Liver (tissue), 5 donors: ENCODE data around the gene C4A. TPM values are rescaled to one million over a fixed set of nuclear protein-coding genes. Genes with fewer than 3 reads are reported as not detected.

ENCODE experiments used
- polyA plus RNA-seq, 2 donors: library from polyadenylated mRNA; stranded (reverse) in 1 of 2; unstranded in 1 of 2; fragments of 200-250 nt in 1 of 2; fragments of >200 nt in 1 of 2; fragmentation: Nextera tagmentation in 1 of 2; extraction: Ambion mirVana in 1 of 2; gene quantifications; one replicate each; pipeline versions ENCODE4 v1.2.1 to v1.2.3, GENCODE V29; 2013 to 2015
- small RNA-seq: library from RNA; depleted of rRNA; stranded (forward); fragments of <200 nt; gene quantifications from one replicate; pipeline ENCODE3, GENCODE V24; 2014
- total RNA-seq, 2 donors: library from RNA; depleted of rRNA; stranded (reverse); fragments of >200 nt; gene quantifications; one replicate each; pipeline ENCODE4 v1.2.3, GENCODE V29; 2014
- donor health status: healthy.
- donor health status: healthy.
- donor health status: healthy.

The C4A gene
- total and polyA plus RNA-seq, 4 donors = 410 to 2,903 (median 1,534) TPM

Small RNA genes lying within 50 kb of the gene (small RNA-seq; reads per million reads assigned to genes)
- not detected for gene AL645922.1

Other genes starting within 250 kb of the C4A start
Only the 30 nearest of the 32 such genes appear.
- 1 to 10 TPM in 1 of 2 donors, under 1 TPM in 1; 0.59 to 2.6 TPM for gene SAPCD1, start 219.4 kb upstream of the C4A start, total RNA-seq
- gene SAPCD1, start 219.4 kb upstream of the C4A start, polyA plus RNA-seq = under 1 TPM in 1 of 2 donors, not detected in 1; 0.68 TPM
- 1 to 10 TPM in 1 of 2 donors, under 1 TPM in 1; 0.17 to 2.0 TPM for gene VWA7, start 204.7 kb upstream of the C4A start, total RNA-seq
- gene VWA7, start 204.7 kb upstream of the C4A start, polyA plus RNA-seq = 1 to 10 TPM in 1 of 2 donors, under 1 TPM in 1; 0.81 to 1.0 TPM
- 10 to 100 TPM; 32.4 to 44.7 TPM for gene VARS1, start 186.3 kb upstream of the C4A start, total RNA-seq
- 10 to 100 TPM; 17.9 to 32.5 TPM for gene VARS1, start 186.3 kb upstream of the C4A start, polyA plus RNA-seq
- gene LSM2, start 175.1 kb upstream of the C4A start, total RNA-seq = 10 to 100 TPM in 1 of 2 donors, 1 to 10 TPM in 1; 7.3 to 18.7 TPM
- gene LSM2, start 175.1 kb upstream of the C4A start, polyA plus RNA-seq = 10 to 100 TPM; 14.5 to 16.4 TPM
- under 1 TPM; 0.67 to 0.79 TPM for gene HSPA1L, start 166.8 kb upstream of the C4A start, total RNA-seq
- under 1 TPM; 0.27 to 0.28 TPM for gene HSPA1L, start 166.8 kb upstream of the C4A start, polyA plus RNA-seq
- gene HSPA1A, start 166.5 kb upstream of the C4A start, total RNA-seq = 100 to 1,000 TPM in 1 of 2 donors, 10 to 100 TPM in 1; 98.5 to 120 TPM
- 10 to 100 TPM; 28.8 to 56.6 TPM for gene HSPA1A, start 166.5 kb upstream of the C4A start, polyA plus RNA-seq
- gene HSPA1B, start 154.3 kb upstream of the C4A start, total RNA-seq = 100 to 1,000 TPM in 1 of 2 donors, 10 to 100 TPM in 1; 57.2 to 165 TPM
- gene HSPA1B, start 154.3 kb upstream of the C4A start, polyA plus RNA-seq = 10 to 100 TPM in 1 of 2 donors, 1 to 10 TPM in 1; 9.5 to 30.6 TPM
- gene NEU1, start 119.2 kb upstream of the C4A start, total RNA-seq = 10 to 100 TPM; 34.4 to 42.4 TPM
- gene NEU1, start 119.2 kb upstream of the C4A start, polyA plus RNA-seq = 10 to 100 TPM; 27.6 to 35.1 TPM
- gene SLC44A4, start 103.1 kb upstream of the C4A start, total RNA-seq = 1 to 10 TPM in 1 of 2 donors, under 1 TPM in 1; 0.17 to 2.4 TPM
- under 1 TPM in 1 of 2 donors, not detected in 1; 0.13 TPM for gene SLC44A4, start 103.1 kb upstream of the C4A start, polyA plus RNA-seq
- gene EHMT2, start 84.4 kb upstream of the C4A start, total RNA-seq = 10 to 100 TPM; 10.7 to 21.4 TPM
- 10 to 100 TPM in 1 of 2 donors, 1 to 10 TPM in 1; 7.9 to 10.5 TPM for gene EHMT2, start 84.4 kb upstream of the C4A start, polyA plus RNA-seq
- 1 to 10 TPM in 1 of 2 donors, under 1 TPM in 1; 0.25 to 2.3 TPM for gene ZBTB12, start 80.0 kb upstream of the C4A start, total RNA-seq
- gene ZBTB12, start 80.0 kb upstream of the C4A start, polyA plus RNA-seq = under 1 TPM in 1 of 2 donors, not detected in 1; 0.83 TPM
- gene C2, start 54.3 kb upstream of the C4A start, total RNA-seq = 100 to 1,000 TPM; 212 to 354 TPM
- 100 to 1,000 TPM; 441 to 522 TPM for gene C2, start 54.3 kb upstream of the C4A start, polyA plus RNA-seq
- 1,000 to 10,000 TPM; 2,016 to 3,272 TPM for gene CFB, start 36.0 kb upstream of the C4A start, total RNA-seq
- 1,000 to 10,000 TPM; 3,136 to 3,144 TPM for gene CFB, start 36.0 kb upstream of the C4A start, polyA plus RNA-seq
- gene NELFE, start 23.1 kb upstream of the C4A start, total RNA-seq = 10 to 100 TPM; 11.1 to 21.8 TPM
- gene NELFE, start 23.1 kb upstream of the C4A start, polyA plus RNA-seq = 10 to 100 TPM; 11.9 to 14.2 TPM
- 10 to 100 TPM; 34.7 to 57.6 TPM for gene SKIC2, start 22.9 kb upstream of the C4A start, total RNA-seq
- 10 to 100 TPM; 26.7 to 34.3 TPM for gene SKIC2, start 22.9 kb upstream of the C4A start, polyA plus RNA-seq
- gene DXO, start 9.9 kb upstream of the C4A start, total RNA-seq = 10 to 100 TPM in 1 of 2 donors, 1 to 10 TPM in 1; 4.5 to 11.0 TPM
- 1 to 10 TPM; 8.9 to 9.7 TPM for gene DXO, start 9.9 kb upstream of the C4A start, polyA plus RNA-seq
- 1,000 to 10,000 TPM in 1 of 2 donors, 100 to 1,000 TPM in 1; 666 to 1,114 TPM for gene C4B, start 32.7 kb downstream of the C4A start, total RNA-seq
- gene C4B, start 32.7 kb downstream of the C4A start, polyA plus RNA-seq = 1,000 to 10,000 TPM; 1,699 to 3,560 TPM
- gene CYP21A2, start 56.4 kb downstream of the C4A start, total RNA-seq = 10 to 100 TPM in 1 of 2 donors, 1 to 10 TPM in 1; 1.7 to 29.6 TPM
- gene CYP21A2, start 56.4 kb downstream of the C4A start, polyA plus RNA-seq = 10 to 100 TPM in 1 of 2 donors, 1 to 10 TPM in 1; 6.9 to 29.7 TPM
- gene TNXB, start 127.3 kb downstream of the C4A start, total RNA-seq = 10 to 100 TPM in 1 of 2 donors, 1 to 10 TPM in 1; 6.8 to 17.1 TPM
- 1 to 10 TPM; 3.0 to 4.4 TPM for gene TNXB, start 127.3 kb downstream of the C4A start, polyA plus RNA-seq
- gene ATF6B, start 146.2 kb downstream of the C4A start, total RNA-seq = 10 to 100 TPM; 13.6 to 13.9 TPM
- gene ATF6B, start 146.2 kb downstream of the C4A start, polyA plus RNA-seq = 10 to 100 TPM; 17.1 to 24.8 TPM
- gene FKBPL, start 148.2 kb downstream of the C4A start, total RNA-seq = 1 to 10 TPM; 2.3 to 5.7 TPM
- 1 to 10 TPM; 2.8 to 3.3 TPM for gene FKBPL, start 148.2 kb downstream of the C4A start, polyA plus RNA-seq
- gene PRRT1, start 169.9 kb downstream of the C4A start, total RNA-seq = under 1 TPM in 1 of 2 donors, not detected in 1; 0.08 TPM
- under 1 TPM; 0.19 to 0.24 TPM for gene PRRT1, start 169.9 kb downstream of the C4A start, polyA plus RNA-seq
- gene PPT2, start 172.1 kb downstream of the C4A start, total RNA-seq = 10 to 100 TPM; 22.3 to 47.4 TPM
- 1 to 10 TPM; 7.6 to 7.8 TPM for gene PPT2, start 172.1 kb downstream of the C4A start, polyA plus RNA-seq
- gene EGFL8, start 182.5 kb downstream of the C4A start, total RNA-seq = 1 to 10 TPM; 1.8 to 8.2 TPM
- 1 to 10 TPM; 1.9 TPM for gene EGFL8, start 182.5 kb downstream of the C4A start, polyA plus RNA-seq
- gene AGPAT1, start 194.0 kb downstream of the C4A start, total RNA-seq = 10 to 100 TPM; 10.4 to 14.7 TPM
- 10 to 100 TPM; 20.3 to 45.1 TPM for gene AGPAT1, start 194.0 kb downstream of the C4A start, polyA plus RNA-seq
- gene RNF5, start 196.3 kb downstream of the C4A start, total RNA-seq = 10 to 100 TPM; 51.5 to 56.1 TPM
- 10 to 100 TPM; 65.9 to 85.9 TPM for gene RNF5, start 196.3 kb downstream of the C4A start, polyA plus RNA-seq
- gene AGER, start 202.2 kb downstream of the C4A start, total RNA-seq = under 1 TPM; 0.47 to 0.92 TPM
- under 1 TPM; 0.75 to 0.91 TPM for gene AGER, start 202.2 kb downstream of the C4A start, polyA plus RNA-seq
- gene PBX2, start 208.1 kb downstream of the C4A start, total RNA-seq = 10 to 100 TPM; 21.3 to 52.5 TPM
- gene PBX2, start 208.1 kb downstream of the C4A start, polyA plus RNA-seq = 10 to 100 TPM in 1 of 2 donors, 1 to 10 TPM in 1; 1.5 to 16.0 TPM
- gene GPSM3, start 210.6 kb downstream of the C4A start, total RNA-seq = 1 to 10 TPM; 2.3 to 6.6 TPM
- 1 to 10 TPM; 6.0 to 8.0 TPM for gene GPSM3, start 210.6 kb downstream of the C4A start, polyA plus RNA-seq
- 10 to 100 TPM in 1 of 2 donors, 1 to 10 TPM in 1; 2.6 to 15.1 TPM for gene NOTCH4, start 242.0 kb downstream of the C4A start, total RNA-seq
- gene NOTCH4, start 242.0 kb downstream of the C4A start, polyA plus RNA-seq = 10 to 100 TPM in 1 of 2 donors, 1 to 10 TPM in 1; 7.3 to 10.4 TPM